ENCODE data around the gene SNX4.
"Not testable (repeated sequence)": the region's sequence is repeated elsewhere in the genome, so short reads cannot be mapped to it uniquely, and the experiment has no call there.

SNX4 gene

GRCh38 chr3:125519678-125520562, at the start of gene SNX4:
SNX4 (minus strand) TSS chr3:125520202; CDS start chr3:125520172, 30 bp downstream.
- DNase-seq = peak; percentile 85

- DNase-seq = no peak
Observed at GRCh38 chr3:125556314-125556713, 36.3 kb upstream of the SNX4 start.

- DNase-seq = no peak
Observed at GRCh38 chr3:125552401-125552800, 32.4 kb upstream of the SNX4 start.

GRCh38 chr3:125528920-125529319, 8.9 kb upstream of the SNX4 start:
- no peak for DNase-seq

- DNase-seq = no peak
Observed at GRCh38 chr3:125525153-125525552, 5.2 kb upstream of the SNX4 start.

DNA sequence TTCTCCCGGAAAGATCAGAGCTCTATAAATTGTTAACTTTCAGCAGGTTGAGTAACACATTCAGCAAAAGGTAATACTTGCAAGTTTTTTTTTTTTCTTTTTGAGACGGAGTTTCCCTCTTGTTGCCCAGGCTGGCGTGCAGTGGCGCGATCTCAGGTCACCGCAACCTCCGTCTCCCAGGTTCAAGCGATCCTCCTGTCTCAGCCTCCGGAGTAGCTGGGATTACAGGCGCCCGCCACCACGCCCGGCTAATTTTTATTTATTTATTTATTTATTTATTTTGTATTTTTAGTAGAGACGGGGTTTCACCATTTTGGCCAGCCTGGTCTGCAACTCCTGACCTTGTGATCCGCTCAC, 539 bp upstream of the SNX4 start:
- not testable (repeated sequence) for DNase-seq

GRCh38 chr3:125515421-125515820, 4.6 kb downstream of the SNX4 start:
- no peak for DNase-seq

GRCh38 chr3:125513490-125514115, 6.4 kb downstream of the SNX4 start:
- DNase-seq = no peak

DNA sequence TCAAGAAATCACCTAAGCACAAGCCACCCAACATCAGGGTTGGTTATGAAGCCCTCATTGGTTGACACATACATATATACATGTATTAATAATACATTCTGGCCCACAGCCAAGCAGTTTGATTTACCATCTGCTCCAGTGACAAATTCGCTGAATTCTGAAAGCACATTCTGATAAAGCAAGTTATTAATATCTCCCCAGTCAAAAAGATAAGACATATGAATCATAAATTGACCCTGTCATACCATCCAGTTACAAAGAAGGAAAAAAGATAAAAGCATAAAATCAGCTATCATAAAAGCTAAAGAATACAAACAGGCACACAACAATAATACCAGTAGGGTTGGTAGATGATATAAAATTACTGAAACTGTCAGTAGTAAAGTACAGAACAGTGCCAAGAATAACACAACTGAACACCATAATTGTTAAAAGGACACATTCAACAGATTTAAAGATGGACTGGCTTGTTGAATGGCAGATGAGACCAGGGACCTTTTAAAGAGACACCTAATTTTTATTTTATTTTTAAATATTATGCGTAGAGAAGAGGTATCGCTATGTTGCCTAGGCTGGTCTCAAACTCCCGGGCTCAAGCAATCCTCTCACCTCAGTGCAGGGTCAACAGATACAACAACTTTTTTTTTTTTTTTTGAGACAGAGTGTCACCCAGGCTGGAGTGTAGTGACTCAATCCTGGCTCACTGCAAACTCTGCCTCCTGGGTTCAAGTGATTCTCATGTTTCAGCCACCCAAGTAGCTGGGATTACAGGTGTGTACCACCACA, 7.7 kb downstream of the SNX4 start:
- no peak for DNase-seq

- no peak for DNase-seq
Observed at GRCh38 chr3:125511420-125512118, 8.4 kb downstream of the SNX4 start.

- DNase-seq = no peak
Observed at GRCh38 chr3:125507128-125507527, 12.9 kb downstream of the SNX4 start.

GRCh38 chr3:125498630-125499029, 21.4 kb downstream of the SNX4 start:
- no peak for DNase-seq

DNA sequence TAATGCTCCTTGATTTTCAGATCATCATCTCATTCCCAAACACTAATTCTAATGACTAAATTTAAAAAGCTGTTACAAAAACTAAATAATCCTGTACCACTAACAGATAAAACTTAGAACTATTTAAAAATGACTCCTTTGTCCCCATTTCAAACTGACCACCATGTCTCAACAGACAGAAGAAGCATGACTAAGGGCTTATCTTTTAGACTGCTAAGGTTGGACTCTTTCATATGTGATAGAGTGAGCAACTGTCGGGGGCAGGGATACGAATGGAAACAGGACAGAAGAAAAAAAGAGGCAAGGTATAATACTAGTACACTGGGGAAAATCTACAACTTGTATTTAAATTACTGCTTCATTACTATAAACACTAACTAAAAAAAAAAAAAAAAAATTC, 23.3 kb downstream of the SNX4 start:
- no peak for DNase-seq

GRCh38 chr3:125482406-125482805, 37.6 kb downstream of the SNX4 start:
- DNase-seq = no peak

GRCh38 chr3:125481786-125482185, 38.2 kb downstream of the SNX4 start:
- no peak for DNase-seq

DNA sequence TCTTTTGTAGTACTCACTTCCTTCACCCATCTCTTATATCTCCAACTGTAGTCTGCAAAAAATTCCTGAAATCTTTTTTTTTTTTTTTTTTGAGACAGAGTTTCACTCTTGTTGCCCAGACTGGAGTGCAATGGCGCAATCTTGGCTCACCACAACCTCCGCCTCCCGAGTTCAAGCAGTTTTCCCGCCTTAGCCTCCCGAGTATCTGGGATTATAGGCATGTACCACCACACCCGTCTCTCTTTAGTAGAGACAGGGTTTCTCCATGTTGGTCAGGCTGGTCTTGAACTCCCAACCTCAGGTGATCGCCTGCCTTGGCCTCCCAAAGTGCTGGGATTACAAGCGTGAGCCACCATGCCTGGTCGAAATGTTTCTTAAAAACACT, 38.6 kb downstream of the SNX4 start:
- DNase-seq = not testable (repeated sequence)

DNA sequence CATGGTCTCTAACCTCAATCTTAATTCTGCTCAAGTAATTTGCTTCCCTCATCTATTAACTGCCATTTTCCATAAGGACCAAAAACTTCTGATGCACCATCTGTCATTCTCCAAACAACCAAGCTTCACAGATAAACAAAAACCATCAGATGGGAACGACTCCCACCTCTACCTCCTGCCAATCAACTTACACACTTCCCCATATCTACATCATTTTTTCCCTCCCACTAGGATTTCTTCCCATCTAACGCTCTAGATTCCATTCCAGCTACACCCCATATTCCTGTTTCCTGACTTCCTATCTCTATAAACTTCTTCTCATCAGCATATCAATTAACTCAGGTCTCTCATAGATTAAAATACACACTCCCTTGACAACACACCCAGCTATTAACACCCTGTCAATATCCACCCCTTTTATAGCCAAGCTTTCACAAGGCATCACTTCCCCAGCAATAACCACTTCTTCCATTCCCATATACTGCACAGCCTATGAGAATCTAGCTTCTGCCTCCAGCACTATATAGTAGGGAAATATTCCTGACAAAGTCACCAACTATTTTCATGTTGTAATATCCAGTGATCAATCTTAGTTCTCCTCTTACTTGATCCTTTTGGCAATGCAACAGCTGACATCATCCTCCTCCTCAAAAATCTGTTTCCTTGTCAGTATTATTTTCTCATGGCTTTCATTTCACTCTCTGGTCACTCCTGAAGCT, 39.2 kb downstream of the SNX4 start:
- DNase-seq = no peak

DNA sequence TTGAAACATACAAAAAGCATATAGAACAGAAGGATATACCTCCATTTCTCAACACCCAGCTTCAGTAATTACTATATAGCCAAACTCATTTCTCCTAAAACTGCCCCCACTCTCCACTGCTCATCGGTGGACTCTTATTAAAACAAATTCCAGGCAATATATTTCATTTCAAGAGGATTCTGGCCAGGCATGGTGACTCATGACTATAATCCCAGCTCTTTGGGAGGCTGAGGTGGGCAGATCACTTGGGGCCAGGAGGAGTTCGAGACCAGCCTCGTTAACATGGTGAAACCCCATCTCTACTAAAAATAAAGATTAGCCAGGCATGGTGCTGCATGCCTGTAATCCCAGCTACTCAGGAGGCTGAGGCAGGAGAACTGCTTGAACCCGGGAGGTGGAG, 40.9 kb downstream of the SNX4 start:
- DNase-seq = no peak

GRCh38 chr3:125478326-125478725, 41.7 kb downstream of the SNX4 start:
- DNase-seq = no peak

DNA sequence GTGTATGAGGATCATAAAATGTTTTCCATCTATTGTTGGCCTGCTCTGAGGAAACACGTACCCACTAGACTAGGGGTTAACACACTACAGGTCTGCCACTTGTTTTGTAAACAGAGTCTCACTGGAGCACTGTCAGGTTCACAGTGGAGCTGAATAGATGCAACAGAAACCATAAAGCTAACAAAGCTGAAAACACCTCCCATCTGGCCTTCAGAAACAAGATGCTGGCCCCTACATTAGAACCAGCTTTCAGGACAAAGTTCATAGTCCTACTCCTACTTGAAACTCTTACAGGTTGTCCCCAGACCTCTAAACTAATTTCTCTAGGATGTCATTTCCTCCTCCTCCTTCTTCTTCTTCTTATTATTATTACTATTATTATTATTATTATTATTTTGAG, 42.3 kb downstream of the SNX4 start:
- no peak for DNase-seq

GRCh38 chr3:125470671-125471070, 49.3 kb downstream of the SNX4 start:
- no peak for DNase-seq

GRCh38 chr3:125462722-125463299, 57.2 kb downstream of the SNX4 start:
- no peak for DNase-seq
